GM12878 (cell line): ENCODE measurements around the gene CDH4. TPM values are rescaled to one million over a fixed set of nuclear protein-coding genes. Genes with fewer than 3 reads are reported as not detected.

ENCODE experiments used
- ATAC-seq: fragments of 200-7000 bp; cut with Tn5 transposase; 3 replicates; pipeline ENCODE4 v1.9.1; 2020; ENCODE audit warnings: mild to moderate bottlenecking, moderate library complexity
- BruUV-seq: library from RNA; stranded (reverse); fragments of 400-500 nt; replicated peaks from 2 replicates; lab custom pipeline; 2021; lab: Mats Ljungman, UMichigan
- CTCF ChIA-PET: fragments of 300-600 bp; sonication (Branson Sonifier 250); formaldehyde crosslinking; extraction: SDS; loops from one replicate; lab custom pipeline; 2021; ENCODE audit warnings: inconsistent platforms; lab: Yijun Ruan, JAX
- POLR2A ChIA-PET: fragments of 350-600 bp; formaldehyde crosslinking; extraction: SDS; loops from one replicate; lab custom pipeline; 2021; ENCODE audit warnings: inconsistent platforms; lab: Charles Lee
- RAD21 ChIA-PET: fragments of 300-600 bp; sonication (Branson Sonifier 250); formaldehyde crosslinking; loops from one replicate; lab custom pipeline; 2023; ENCODE audit warnings: antibody characterized with exemption; ENCODE audit not compliant: unreplicated experiment; lab: Charles Lee
- SMC1A ChIA-PET: fragments of 300-600 bp; sonication (Branson Sonifier 250); formaldehyde crosslinking; loops from one replicate; lab custom pipeline; 2023; ENCODE audit not compliant: unreplicated experiment, uncharacterized antibody; lab: Charles Lee
- DNase-seq: peaks from one replicate; pipeline ENCODE4 v3.0.0-alpha.2; 2011; ENCODE audit warnings: low read depth, low spot score
- FAIRE-seq: peaks from 3 replicates; lab custom pipeline; 2011; peaks lifted over from hg19 to GRCh38; lab: Jason Lieb, UNC
- H2AFZ ChIP-seq: 2 replicates; pipeline ENCODE4 v1.6.0; 2011; ENCODE audit warnings: low read depth, low read length, control low read depth; ENCODE audit not compliant: control insufficient read depth
- H3K27ac ChIP-seq: 2 replicates; pipeline ENCODE4 v1.5.1; 2011; ENCODE audit warnings: control low read depth; ENCODE audit not compliant: control insufficient read depth, insufficient read depth
- H3K27me3 ChIP-seq, 2 experiments: replicated peaks in 1 of 2; 2 replicates each; pipeline versions ENCODE4 v1.6.0 to v1.6.1; 2011; ENCODE audit warnings: low read length in 1 of 2; ENCODE audit not compliant: control insufficient read depth in 2 of 2, insufficient read depth in 2 of 2
- H3K36me3 ChIP-seq, 2 experiments: 2 replicates each; pipeline ENCODE4 v1.5.1; 2011; ENCODE audit warnings: low read length in 1 of 2; ENCODE audit not compliant: control insufficient read depth in 2 of 2, insufficient read depth in 2 of 2
- H3K4me1 ChIP-seq: 2 replicates; pipeline ENCODE4 v1.6.1; 2011; ENCODE audit warnings: mild to moderate bottlenecking, low read length, moderate library complexity, mixed read lengths; ENCODE audit not compliant: control insufficient read depth, insufficient read depth
- H3K4me2 ChIP-seq: 2 replicates; pipeline ENCODE4 v1.6.0; 2011; ENCODE audit warnings: control low read depth; ENCODE audit not compliant: control insufficient read depth, insufficient read depth
- H3K4me3 ChIP-seq: fragments of 200-600 bp; sonication (generic); 2 replicates; pipeline ENCODE4 v1.5.1; 2016
- H3K79me2 ChIP-seq: 2 replicates; pipeline ENCODE4 v1.6.0; 2011; ENCODE audit warnings: low read length; ENCODE audit not compliant: control insufficient read depth, insufficient read depth
- H3K9ac ChIP-seq: 2 replicates; pipeline ENCODE4 v1.8.0; 2011; ENCODE audit warnings: low read length, control low read depth, mixed read lengths; ENCODE audit not compliant: control insufficient read depth, insufficient read depth
- H3K9me3 ChIP-seq: replicated peaks from 3 replicates; pipeline ENCODE4 v1.5.1; 2011; ENCODE audit warnings: mild to moderate bottlenecking, low read length; ENCODE audit not compliant: control insufficient read depth, insufficient read depth
- H4K20me1 ChIP-seq: 2 replicates; pipeline ENCODE4 v1.6.0; 2011; ENCODE audit not compliant: control insufficient read depth, insufficient read depth
- ATF2 ChIP-seq: IDR thresholded peaks from 2 replicates; pipeline ENCODE4 v1.6.1; 2012; ENCODE audit warnings: low read length, inconsistent platforms
- BCL11A ChIP-seq: IDR thresholded peaks from 2 replicates; pipeline ENCODE4 v1.6.1; 2011; ENCODE audit warnings: low read depth, low read length
- EP300 ChIP-seq, 2 experiments: fragments of 150-350 bp in 1 of 2; IDR thresholded peaks; 2 replicates each; pipeline ENCODE4 v1.6.1; 2011 to 2012; ENCODE audit warnings: low read depth in 2 of 2, low read length in 2 of 2, borderline replicate concordance in 1 of 2, improper control_type of control experiment in 1 of 2, inconsistent platforms in 1 of 2; ENCODE audit not compliant: control insufficient read depth in 1 of 2
- ESRRA ChIP-seq: IDR thresholded peaks from 2 replicates; pipeline ENCODE4 v1.6.1; 2012; ENCODE audit warnings: mild to moderate bottlenecking, low read length, improper control_type of control experiment
- GATAD2B ChIP-seq: fragments of 450-650 bp; conservative IDR thresholded peaks from 2 replicates; pipeline ENCODE4 v1.6.1; 2017; ENCODE audit warnings: low read depth, mild to moderate bottlenecking, moderate library complexity
- IKZF1 ChIP-seq: fragments of 450-650 bp; conservative IDR thresholded peaks from 2 replicates; pipeline ENCODE4 v1.6.1; 2017; ENCODE audit warnings: antibody characterized with exemption, mild to moderate bottlenecking
- MAX ChIP-seq: IDR thresholded peaks from 2 replicates; pipeline ENCODE4 v1.6.1; 2012; ENCODE audit warnings: low read depth, low read length, improper control_type of control experiment
- MXI1 ChIP-seq: fragments of 150-350 bp; IDR thresholded peaks from 2 replicates; pipeline ENCODE4 v1.6.1; 2011; ENCODE audit warnings: low read depth, mild to moderate bottlenecking, inconsistent platforms, low read length, improper control_type of control experiment
- POLR2A ChIP-seq: IDR thresholded peaks from 2 replicates; pipeline ENCODE4 v1.6.1; 2011; ENCODE audit warnings: low read depth, mild to moderate bottlenecking, low read length
- RUNX3 ChIP-seq: IDR thresholded peaks from 2 replicates; pipeline ENCODE4 v1.6.1; 2012; ENCODE audit warnings: low read length, inconsistent platforms
- SIX5 ChIP-seq: IDR thresholded peaks from 2 replicates; pipeline ENCODE4 v1.6.1; 2011; ENCODE audit warnings: mild to moderate bottlenecking, low read depth, low read length, moderate library complexity; ENCODE audit not compliant: severe bottlenecking
- SMC3 ChIP-seq: IDR thresholded peaks from 2 replicates; pipeline ENCODE4 v1.6.1; 2011; ENCODE audit warnings: low read length, improper control_type of control experiment, borderline replicate concordance
- SREBF1 ChIP-seq: IDR thresholded peaks from 2 replicates; pipeline ENCODE4 v1.6.1; 2012; ENCODE audit warnings: mild to moderate bottlenecking, low read length
- WRNIP1 ChIP-seq: IDR thresholded peaks from 2 replicates; pipeline ENCODE4 v1.6.1; 2011; ENCODE audit warnings: low read depth, low read length, improper control_type of control experiment, borderline replicate concordance
- ZNF207 ChIP-seq: fragments of 450-650 bp; IDR thresholded peaks from 2 replicates; pipeline ENCODE4 v1.6.1; 2014; ENCODE audit warnings: antibody characterized with exemption, mild to moderate bottlenecking, borderline replicate concordance
- ZNF687 ChIP-seq: fragments of 450-650 bp; IDR thresholded peaks from 2 replicates; pipeline ENCODE4 v1.6.1; 2017; ENCODE audit warnings: mild to moderate bottlenecking, moderate library complexity
- ZZZ3 ChIP-seq: IDR thresholded peaks from 2 replicates; pipeline ENCODE4 v1.6.1; 2011; ENCODE audit warnings: low read depth; ENCODE audit not compliant: control insufficient read depth, insufficient read length
- WGBS: methylation state at CpG from one replicate; pipeline ENCODE4 v1.1.6; 2016; ENCODE audit warnings: low lambda C conversion rate; ENCODE audit not compliant: insufficient replicate concordance, insufficient coverage; ENCODE audit errors: missing lambda C conversion rate; 5-methylcytosine and 5-hydroxymethylcytosine counted together
- in situ Hi-C: fragments of 300-500 bp; cut with MboI; formaldehyde crosslinking; loops from 9 replicates; pipeline ENCODE4 v1.14.3; 2018; ENCODE audit warnings: mixed read lengths
- intact Hi-C: fragments of 100-400 bp; cut with micrococcal nuclease; formaldehyde crosslinking; loops from one replicate; pipeline ENCODE4 v1.14.2; 2022; ENCODE audit not compliant: unreplicated experiment
- polyA plus RNA-seq, 11 experiments: library from polyadenylated mRNA; depleted of rRNA in 4 of 11; unstranded in 6 of 11; stranded (reverse) in 5 of 11; fragments of >200 nt; fragmentation: Nextera tagmentation in 4 of 11; fragmentation: Illumina TruSeq in 1 of 11; extraction: Ambion mirVana in 4 of 11; extraction: Trizol in 1 of 11; gene quantifications; 1 replicate in 1 of 11; 2 replicates in 10 of 11; pipeline versions ENCODE4 v1.2.1 to v1.2.3, GENCODE V29; 2011 to 2016; ENCODE audit warnings: inconsistent platforms in 2 of 11, missing spikeins in 2 of 11, low read depth in 1 of 11
- total RNA-seq, 4 experiments: library from RNA; depleted of rRNA in 3 of 4; stranded (reverse); fragments of >200 nt in 3 of 4; fragmentation: Illumina TruSeq in 1 of 4; extraction: Trizol in 1 of 4; gene quantifications; 2 replicates each; pipeline versions ENCODE4 v1.2.1 to v1.2.3, GENCODE V29; 2013 to 2021
- TF ChIP-seq, protein P1 (sequence below): fragments of 450-650 bp; IDR thresholded peaks from 2 replicates; pipeline ENCODE4 v1.6.1; 2018; ENCODE audit warnings: mild to moderate bottlenecking, low read depth, moderate library complexity; ENCODE audit not compliant: partially characterized antibody

Gene CDH4
- total and polyA plus RNA-seq, 10 of the 15 experiments (the other 5 are each of a cell fraction or from before 2014, with no cell fraction given): not detected

- SMC1A ChIA-PET: no interaction called here
- 43% methylated on average over 10 of the region's 11 CpGs for WGBS
- no peaks in the 10 kb centered on the region for H3K79me2 ChIP-seq
- H3K27ac ChIP-seq: no peak overlapping the region
- H3K27me3 ChIP-seq: no peaks in the 10 kb centered on the region
- H3K4me2 ChIP-seq: no peak overlapping the region
- ATAC-seq: no peak
- intact Hi-C loops (no loop called here), in situ Hi-C loops (no loop called here)
- no peaks in the 10 kb centered on the region for H4K20me1 ChIP-seq
- no peak for DNase-seq
- CTCF ChIA-PET: no interaction called here
- no peak overlapping the region for H3K9ac ChIP-seq
- H3K4me1 ChIP-seq: no peaks in the 10 kb centered on the region
- H2AFZ ChIP-seq: no peak overlapping the region
- H3K9me3 ChIP-seq: no peaks in the 10 kb centered on the region; the same call in 2 of the 3 replicates
- H3K36me3 ChIP-seq: no peaks in the 10 kb centered on the region
- RAD21 ChIA-PET: no interaction called here
- BruUV-seq: no TSS peak
- TF ChIP-seq ZNF207: no peak
- TF ChIP-seq ZNF687: no peak
- TF ChIP-seq, protein P1, sequence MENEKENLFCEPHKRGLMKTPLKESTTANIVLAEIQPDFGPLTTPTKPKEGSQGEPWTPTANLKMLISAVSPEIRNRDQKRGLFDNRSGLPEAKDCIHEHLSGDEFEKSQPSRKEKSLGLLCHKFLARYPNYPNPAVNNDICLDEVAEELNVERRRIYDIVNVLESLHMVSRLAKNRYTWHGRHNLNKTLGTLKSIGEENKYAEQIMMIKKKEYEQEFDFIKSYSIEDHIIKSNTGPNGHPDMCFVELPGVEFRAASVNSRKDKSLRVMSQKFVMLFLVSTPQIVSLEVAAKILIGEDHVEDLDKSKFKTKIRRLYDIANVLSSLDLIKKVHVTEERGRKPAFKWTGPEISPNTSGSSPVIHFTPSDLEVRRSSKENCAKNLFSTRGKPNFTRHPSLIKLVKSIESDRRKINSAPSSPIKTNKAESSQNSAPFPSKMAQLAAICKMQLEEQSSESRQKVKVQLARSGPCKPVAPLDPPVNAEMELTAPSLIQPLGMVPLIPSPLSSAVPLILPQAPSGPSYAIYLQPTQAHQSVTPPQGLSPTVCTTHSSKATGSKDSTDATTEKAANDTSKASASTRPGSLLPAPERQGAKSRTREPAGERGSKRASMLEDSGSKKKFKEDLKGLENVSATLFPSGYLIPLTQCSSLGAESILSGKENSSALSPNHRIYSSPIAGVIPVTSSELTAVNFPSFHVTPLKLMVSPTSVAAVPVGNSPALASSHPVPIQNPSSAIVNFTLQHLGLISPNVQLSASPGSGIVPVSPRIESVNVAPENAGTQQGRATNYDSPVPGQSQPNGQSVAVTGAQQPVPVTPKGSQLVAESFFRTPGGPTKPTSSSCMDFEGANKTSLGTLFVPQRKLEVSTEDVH: no peak
- no peak for TF ChIP-seq MAX
- no peak for TF ChIP-seq EP300 (IDR thresholded peaks at IDR 0.05; ENCODE audit: borderline replicate concordance in 1 of 2, control insufficient read depth in 1 of 2, low read depth in 2 of 2, low read length in 2 of 2)
- TF ChIP-seq RUNX3: no peak
- TF ChIP-seq BCL11A: no peak
- TF ChIP-seq WRNIP1: no peak
- no peak for TF ChIP-seq POLR2A
- TF ChIP-seq MXI1: no peak
- no peak for TF ChIP-seq ATF2
- TF ChIP-seq GATAD2B: no peak
- TF ChIP-seq IKZF1: no peak
- TF ChIP-seq ZZZ3: no peak
- TF ChIP-seq SMC3: no peak
- no peak for TF ChIP-seq SIX5
- no peak for TF ChIP-seq ESRRA
- TF ChIP-seq SREBF1: no peak
- FAIRE-seq: no peak
- POLR2A ChIA-PET: no interaction called here
- H3K4me3 ChIP-seq: no peak overlapping the region
Observed at GRCh38 chr20:61299104-61299503, 47.0 kb downstream of the CDH4 start.
